HCT116 (cell line): ENCODE measurements around the gene ST6GALNAC4. TPM values are rescaled to one million over a fixed set of nuclear protein-coding genes. Genes with fewer than 3 reads are reported as not detected.

Source experiments
- ATAC-seq: fragments of 200-7000 bp; cut with Tn5 transposase; 2 replicates; pipeline ENCODE4 v1.9.1; 2020; ENCODE audit warnings: mild to moderate bottlenecking, moderate library complexity
- BruUV-seq: library from RNA; stranded (reverse); fragments of 400-500 nt; replicated peaks from 2 replicates; lab custom pipeline; 2021; lab: Mats Ljungman, UMichigan
- CTCF ChIA-PET: fragments of 300-600 bp; sonication (Branson Sonifier 250); formaldehyde crosslinking; loops from one replicate; lab custom pipeline; 2021; ENCODE audit warnings: antibody characterized with exemption; lab: Charles Lee
- POLR2A ChIA-PET: fragments of 300-600, 350-600 bp; sonication (Branson Sonifier 250); formaldehyde crosslinking; loops from one replicate; lab custom pipeline; 2021; ENCODE audit warnings: antibody characterized with exemption; lab: Charles Lee
- RAD21 ChIA-PET, 2 experiments: fragments of 300-600 bp; sonication (Branson Sonifier 250); formaldehyde crosslinking; loops; one replicate each; lab custom pipeline; 2023; ENCODE audit warnings: low total read pairs in 2 of 2; ENCODE audit not compliant: uncharacterized antibody in 2 of 2, unreplicated experiment in 2 of 2, low non-redundant PET in 1 of 2; lab: Charles Lee
- DNase-seq: peaks from one replicate; pipeline ENCODE4 v3.0.0-alpha.2; 2010; ENCODE audit warnings: low read depth, low spot score
- H2AFZ ChIP-seq: fragments of 200-600 bp; shearing (Covaris generic), sonication (generic); 2 replicates; pipeline ENCODE4 v1.6.1; 2017; ENCODE audit warnings: low read depth, mixed run types, mixed read lengths, antibody characterized with exemption, low read length; ENCODE audit not compliant: poor library complexity, severe bottlenecking
- H3K27ac ChIP-seq: 2 replicates; pipeline ENCODE4 v1.5.1; 2012; ENCODE audit warnings: low read depth, low read length
- H3K27me3 ChIP-seq: fragments of 200-600 bp; sonication (generic); 2 replicates; pipeline ENCODE4 v1.6.1; 2016; ENCODE audit warnings: mixed run types, low read length, mixed read lengths; ENCODE audit not compliant: insufficient read depth
- H3K36me3 ChIP-seq, 2 experiments: fragments of 200-500 bp in 1 of 2; fragments of 200-600 bp in 1 of 2; sonication (Bioruptor generic) in 1 of 2; sonication (generic) in 1 of 2; 2 replicates each; pipeline versions ENCODE4 v1.5.1 to v1.6.1; 2014 to 2016; ENCODE audit warnings: low read length in 2 of 2, inconsistent platforms in 1 of 2, mixed read lengths in 1 of 2, mixed run types in 1 of 2; ENCODE audit not compliant: insufficient read depth in 2 of 2, control insufficient read depth in 1 of 2
- H3K4me1 ChIP-seq, 2 experiments: fragments of 200-600 bp in 1 of 2; sonication (generic) in 1 of 2; 2 replicates each; pipeline versions ENCODE4 v1.5.1 to v1.6.1; 2012 to 2017; ENCODE audit warnings: low read length in 2 of 2, inconsistent platforms in 1 of 2, mild to moderate bottlenecking in 1 of 2, mixed read lengths in 1 of 2, mixed run types in 1 of 2, moderate library complexity in 1 of 2; ENCODE audit not compliant: insufficient read depth in 2 of 2, control insufficient read depth in 1 of 2
- H3K4me2 ChIP-seq: fragments of 200-600 bp; sonication (generic); 2 replicates; pipeline ENCODE4 v1.6.1; 2017; ENCODE audit warnings: mixed run types, low read length, mixed read lengths
- H3K4me3 ChIP-seq, 2 experiments: fragments of 200-600 bp in 1 of 2; sonication (generic) in 1 of 2; replicated peaks in 1 of 2; 2 replicates each; pipeline ENCODE4 v1.5.1; 2011 to 2016; ENCODE audit warnings: low read length in 2 of 2, control low read depth in 1 of 2, low read depth in 1 of 2, mild to moderate bottlenecking in 1 of 2, mixed read lengths in 1 of 2, mixed run types in 1 of 2
- H3K79me2 ChIP-seq: fragments of 200-600 bp; sonication (generic); 2 replicates; pipeline ENCODE4 v1.6.1; 2017; ENCODE audit warnings: mild to moderate bottlenecking, mixed run types, low read length, moderate library complexity, mixed read lengths; ENCODE audit not compliant: insufficient read depth
- H3K9ac ChIP-seq: fragments of 200-600 bp; sonication (generic); 2 replicates; pipeline ENCODE4 v1.6.1; 2016; ENCODE audit warnings: low read length, mixed read lengths
- H3K9me2 ChIP-seq: fragments of 200-600 bp; sonication (generic), shearing (Covaris generic); 2 replicates; pipeline ENCODE4 v1.6.1; 2017; ENCODE audit warnings: mixed run types, mild to moderate bottlenecking, moderate library complexity; ENCODE audit not compliant: insufficient read depth
- H3K9me3 ChIP-seq, 2 experiments: fragments of 200-500 bp in 1 of 2; fragments of 200-600 bp in 1 of 2; sonication (Bioruptor generic) in 1 of 2; sonication (generic) in 1 of 2; 2 replicates each; pipeline ENCODE4 v1.6.1; 2014 to 2017; ENCODE audit warnings: low read length in 2 of 2, mixed read lengths in 2 of 2, inconsistent platforms in 1 of 2, low read depth in 1 of 2, mild to moderate bottlenecking in 1 of 2, mixed run types in 1 of 2, moderate library complexity in 1 of 2; ENCODE audit not compliant: control insufficient read depth in 1 of 2, insufficient read depth in 1 of 2
- H4K20me1 ChIP-seq: fragments of 200-600 bp; sonication (generic), shearing (Covaris generic); 2 replicates; pipeline ENCODE4 v1.6.1; 2017; ENCODE audit warnings: mixed run types, mild to moderate bottlenecking, moderate library complexity; ENCODE audit not compliant: insufficient read depth
- ATF3 ChIP-seq: IDR thresholded peaks from 2 replicates; pipeline ENCODE4 v1.6.1; 2012
- CBX3 ChIP-seq: IDR thresholded peaks from 2 replicates; pipeline ENCODE4 v1.6.1; 2012; ENCODE audit warnings: low read depth
- CEBPB ChIP-seq: IDR thresholded peaks from 2 replicates; pipeline ENCODE4 v1.6.1; 2012; ENCODE audit warnings: low read depth
- EGR1 ChIP-seq: IDR thresholded peaks from 2 replicates; pipeline ENCODE4 v1.6.1; 2012; ENCODE audit warnings: low read depth
- ELF1 ChIP-seq: IDR thresholded peaks from 2 replicates; pipeline ENCODE4 v1.6.1; 2012; ENCODE audit warnings: low read depth, borderline replicate concordance
- EZH2 ChIP-seq: fragments of 200-600 bp; sonication (generic); IDR thresholded peaks from 2 replicates; pipeline ENCODE4 v1.6.1; 2017; ENCODE audit warnings: antibody characterized with exemption, mixed run types
- EZH2phosphoT487 ChIP-seq: fragments of 200-600 bp; IDR thresholded peaks from 2 replicates; pipeline ENCODE4 v1.6.1; 2018; ENCODE audit warnings: antibody characterized with exemption, borderline replicate concordance
- POLR2AphosphoS5 ChIP-seq: IDR thresholded peaks from 2 replicates; pipeline ENCODE4 v1.6.1; 2011; ENCODE audit warnings: mild to moderate bottlenecking, low read depth, low read length, moderate library complexity
- SIN3A ChIP-seq: IDR thresholded peaks from 2 replicates; pipeline ENCODE4 v1.6.1; 2012; ENCODE audit warnings: low read depth
- SP1 ChIP-seq: IDR thresholded peaks from 2 replicates; pipeline ENCODE4 v1.6.1; 2012; ENCODE audit warnings: low read depth
- SRF ChIP-seq: IDR thresholded peaks from 2 replicates; pipeline ENCODE4 v1.6.1; 2012; ENCODE audit warnings: low read depth
- TCF7L2 ChIP-seq: IDR thresholded peaks from 2 replicates; pipeline ENCODE4 v1.7.0; 2011; ENCODE audit warnings: borderline replicate concordance, inconsistent platforms; ENCODE audit not compliant: insufficient read depth, insufficient read length; ENCODE audit errors: extremely low read depth
- ZFX ChIP-seq: fragments of 450-650 bp; IDR thresholded peaks from 2 replicates; pipeline ENCODE4 v1.6.1; 2017
- intact Hi-C: fragments of 100-400 bp; cut with micrococcal nuclease; formaldehyde crosslinking; loops from 2 replicates; pipeline ENCODE4 v1.10.0; 2022
- total RNA-seq: library from RNA; stranded (reverse); gene quantifications from one replicate; pipeline ENCODE4 v1.2.1, GENCODE V29; 2021; ENCODE audit not compliant: unreplicated experiment
- TF ChIP-seq, protein P1 (sequence below), 3 experiments: fragments of 200-600 bp in 1 of 3; sonication (generic) in 1 of 3; IDR thresholded peaks in 2 of 3; conservative IDR thresholded peaks in 1 of 3; 2 replicates each; pipeline ENCODE4 v1.5.1; 2012 to 2017; ENCODE audit warnings: low read depth in 2 of 3, low read length in 2 of 3, antibody characterized with exemption in 1 of 3, borderline replicate concordance in 1 of 3, control low read depth in 1 of 3, mild to moderate bottlenecking in 1 of 3, mixed read lengths in 1 of 3, mixed run types in 1 of 3, moderate library complexity in 1 of 3; ENCODE audit not compliant: insufficient read depth in 1 of 3

The ST6GALNAC4 gene
- total RNA-seq, 1 experiment from 2014 or later, result 49.4 TPM

- H4K20me1 ChIP-seq, result no peaks in the 10 kb centered on the region
- no peak overlapping the region for H3K4me2 ChIP-seq
- CTCF ChIA-PET, result no interaction called here
- H3K27ac ChIP-seq, result no peak overlapping the region
- no peaks in the 10 kb centered on the region for H3K4me1 ChIP-seq
- no TSS peak for BruUV-seq
- DNase-seq, result no peak
- H3K27me3 ChIP-seq, result no peaks in the 10 kb centered on the region
- no peak for ATAC-seq
- intact Hi-C loops, result no loop called here
- POLR2A ChIA-PET, result no interaction called here
- no peak overlapping the region for H2AFZ ChIP-seq
- TF ChIP-seq POLR2AphosphoS5 (no peak), ZFX (no peak), EZH2phosphoT487 (no peak), ELF1 (no peak), ATF3 (no peak), SP1 (no peak), TCF7L2 (no peak), SIN3A (no peak), CBX3 (no peak), CEBPB (no peak), EZH2 (no peak), SRF (no peak), EGR1 (no peak)
- TF ChIP-seq, protein P1, sequence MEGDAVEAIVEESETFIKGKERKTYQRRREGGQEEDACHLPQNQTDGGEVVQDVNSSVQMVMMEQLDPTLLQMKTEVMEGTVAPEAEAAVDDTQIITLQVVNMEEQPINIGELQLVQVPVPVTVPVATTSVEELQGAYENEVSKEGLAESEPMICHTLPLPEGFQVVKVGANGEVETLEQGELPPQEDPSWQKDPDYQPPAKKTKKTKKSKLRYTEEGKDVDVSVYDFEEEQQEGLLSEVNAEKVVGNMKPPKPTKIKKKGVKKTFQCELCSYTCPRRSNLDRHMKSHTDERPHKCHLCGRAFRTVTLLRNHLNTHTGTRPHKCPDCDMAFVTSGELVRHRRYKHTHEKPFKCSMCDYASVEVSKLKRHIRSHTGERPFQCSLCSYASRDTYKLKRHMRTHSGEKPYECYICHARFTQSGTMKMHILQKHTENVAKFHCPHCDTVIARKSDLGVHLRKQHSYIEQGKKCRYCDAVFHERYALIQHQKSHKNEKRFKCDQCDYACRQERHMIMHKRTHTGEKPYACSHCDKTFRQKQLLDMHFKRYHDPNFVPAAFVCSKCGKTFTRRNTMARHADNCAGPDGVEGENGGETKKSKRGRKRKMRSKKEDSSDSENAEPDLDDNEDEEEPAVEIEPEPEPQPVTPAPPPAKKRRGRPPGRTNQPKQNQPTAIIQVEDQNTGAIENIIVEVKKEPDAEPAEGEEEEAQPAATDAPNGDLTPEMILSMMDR (IDR thresholded peaks at IDR 0.05 in 2 of 3, conservative IDR thresholded peaks at IDR 0.05 in 1 of 3; ENCODE audit: borderline replicate concordance in 1 of 3, insufficient read depth in 1 of 3, low read depth in 2 of 3, low read length in 2 of 3), result no peak
- TF ChIP-seq, all 23 proteins: peak for 0
- Histone ChIP-seq H3K9me3 (no peaks in the 10 kb centered on the region), H3K79me2 (no peaks in the 10 kb centered on the region), H3K36me3 (no peaks in the 10 kb centered on the region), H3K9ac (no peak overlapping the region), H3K9me2 (no peaks in the 10 kb centered on the region), H3K4me3 (no peak overlapping the region)
- RAD21 ChIA-PET, result no interaction called here
Observed at GRCh38 chr9:127860260-127860659, 56.6 kb downstream of the ST6GALNAC4 start.
